Panc1 (cell line): ENCODE measurements around the gene GTF3C5.

Source experiments
- POLR2AphosphoS5 ChIP-seq: IDR thresholded peaks from 2 replicates; pipeline ENCODE4 v1.6.1; 2012; ENCODE audit warnings: mild to moderate bottlenecking, low read depth, low read length, moderate library complexity
- TF ChIP-seq, protein P1 (sequence below): fragments of 450-650 bp; IDR thresholded peaks from 2 replicates; pipeline ENCODE4 v1.5.1; 2017; ENCODE audit warnings: mild to moderate bottlenecking

DNA sequence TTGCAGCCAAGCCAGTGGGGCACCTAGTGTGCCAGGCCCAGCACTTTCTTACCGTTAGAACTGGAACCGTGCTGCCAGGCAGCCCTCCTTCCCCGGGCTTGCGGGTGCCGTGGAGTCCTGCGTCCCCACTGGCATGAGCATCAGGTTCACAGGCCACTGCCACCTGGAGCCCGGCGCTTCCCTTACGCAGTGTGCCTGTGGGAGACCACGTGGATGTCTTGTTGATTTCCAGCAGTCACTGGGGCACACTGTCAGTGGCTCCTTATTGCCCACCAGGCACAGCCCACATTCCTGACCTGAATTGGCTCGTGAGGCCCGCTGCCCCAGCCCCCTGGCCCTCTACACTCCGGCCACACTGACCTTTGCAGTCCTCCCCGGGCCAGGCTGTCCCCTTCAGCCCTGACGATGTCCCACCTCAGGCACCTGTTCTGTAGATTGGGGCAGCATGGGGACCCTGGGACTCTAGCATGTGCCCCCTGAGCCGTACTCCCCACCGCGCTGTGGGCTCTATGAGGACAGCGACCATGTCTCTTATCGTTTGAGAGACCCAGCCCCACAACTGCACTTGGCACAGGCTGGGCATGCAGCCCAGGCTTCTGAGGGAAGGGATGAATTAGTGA lies 20.6 kb downstream of the GTF3C5 start:
- TF ChIP-seq, protein P1, sequence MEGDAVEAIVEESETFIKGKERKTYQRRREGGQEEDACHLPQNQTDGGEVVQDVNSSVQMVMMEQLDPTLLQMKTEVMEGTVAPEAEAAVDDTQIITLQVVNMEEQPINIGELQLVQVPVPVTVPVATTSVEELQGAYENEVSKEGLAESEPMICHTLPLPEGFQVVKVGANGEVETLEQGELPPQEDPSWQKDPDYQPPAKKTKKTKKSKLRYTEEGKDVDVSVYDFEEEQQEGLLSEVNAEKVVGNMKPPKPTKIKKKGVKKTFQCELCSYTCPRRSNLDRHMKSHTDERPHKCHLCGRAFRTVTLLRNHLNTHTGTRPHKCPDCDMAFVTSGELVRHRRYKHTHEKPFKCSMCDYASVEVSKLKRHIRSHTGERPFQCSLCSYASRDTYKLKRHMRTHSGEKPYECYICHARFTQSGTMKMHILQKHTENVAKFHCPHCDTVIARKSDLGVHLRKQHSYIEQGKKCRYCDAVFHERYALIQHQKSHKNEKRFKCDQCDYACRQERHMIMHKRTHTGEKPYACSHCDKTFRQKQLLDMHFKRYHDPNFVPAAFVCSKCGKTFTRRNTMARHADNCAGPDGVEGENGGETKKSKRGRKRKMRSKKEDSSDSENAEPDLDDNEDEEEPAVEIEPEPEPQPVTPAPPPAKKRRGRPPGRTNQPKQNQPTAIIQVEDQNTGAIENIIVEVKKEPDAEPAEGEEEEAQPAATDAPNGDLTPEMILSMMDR, result no peak
- TF ChIP-seq POLR2AphosphoS5, result no peak
